Panc1 (cell line): Measurements from ENCODE around the gene TBXT. TPM values are rescaled to one million over a fixed set of nuclear protein-coding genes. Genes with fewer than 3 reads are reported as not detected.

Experiments
- ATAC-seq: fragments of 200-7000 bp; cut with Tn5 transposase; 2 replicates; pipeline ENCODE4 v1.9.1; 2020; ENCODE audit warnings: mild to moderate bottlenecking, moderate library complexity
- BruUV-seq: library from RNA; stranded (reverse); fragments of 400-500 nt; replicated peaks from 2 replicates; lab custom pipeline; 2021; lab: Mats Ljungman, UMichigan
- CTCF ChIA-PET: fragments of 300-600 bp; sonication (Branson Sonifier 250); formaldehyde crosslinking; loops from one replicate; lab custom pipeline; 2022; ENCODE audit warnings: antibody characterized with exemption; lab: Charles Lee
- POLR2A ChIA-PET: fragments of 300-600 bp; sonication (Branson Sonifier 250); formaldehyde crosslinking; loops from one replicate; lab custom pipeline; 2022; ENCODE audit warnings: antibody characterized with exemption; lab: Charles Lee
- DNase-seq: peaks from one replicate; pipeline ENCODE4 v3.0.0-alpha.2; 2010; ENCODE audit warnings: low read depth, low spot score
- H3K27ac ChIP-seq: 2 replicates; pipeline ENCODE4 v1.5.1; 2011; ENCODE audit warnings: mild to moderate bottlenecking, low read length, inconsistent platforms
- H3K27me3 ChIP-seq: fragments of 200-500 bp; sonication (Bioruptor generic); 2 replicates; pipeline ENCODE4 v1.6.0; 2014; ENCODE audit warnings: low read length, inconsistent platforms; ENCODE audit not compliant: control insufficient read depth, insufficient read depth
- H3K36me3 ChIP-seq: fragments of 200-500 bp; sonication (Bioruptor generic); 2 replicates; pipeline ENCODE4 v1.5.1; 2014; ENCODE audit warnings: inconsistent platforms, mild to moderate bottlenecking, low read length, moderate library complexity; ENCODE audit not compliant: control insufficient read depth, insufficient read depth
- H3K4me1 ChIP-seq: 2 replicates; pipeline ENCODE4 v1.5.1; 2011; ENCODE audit warnings: inconsistent platforms, mild to moderate bottlenecking, low read length, moderate library complexity; ENCODE audit not compliant: control insufficient read depth, insufficient read depth
- H3K4me3 ChIP-seq, 2 experiments: 2 replicates each; pipeline ENCODE4 v1.5.1; 2011 to 2012; ENCODE audit warnings: low read depth in 2 of 2, low read length in 2 of 2, mild to moderate bottlenecking in 2 of 2, inconsistent platforms in 1 of 2, moderate library complexity in 1 of 2
- H3K9me3 ChIP-seq: fragments of 200-500 bp; sonication (Bioruptor generic); 2 replicates; pipeline ENCODE4 v1.5.1; 2014; ENCODE audit warnings: low read depth, mild to moderate bottlenecking, inconsistent platforms, low read length, moderate library complexity; ENCODE audit not compliant: control insufficient read depth, insufficient read depth
- CTCF ChIP-seq: fragments of 450-650 bp; IDR thresholded peaks from 2 replicates; pipeline ENCODE4 v1.5.1; 2017; ENCODE audit warnings: mild to moderate bottlenecking
- POLR2AphosphoS5 ChIP-seq: IDR thresholded peaks from 2 replicates; pipeline ENCODE4 v1.6.1; 2012; ENCODE audit warnings: mild to moderate bottlenecking, low read depth, low read length, moderate library complexity
- REST ChIP-seq, 2 experiments: IDR thresholded peaks; 2 replicates each; pipeline ENCODE4 v1.6.1; 2011 to 2012; ENCODE audit warnings: low read depth in 2 of 2, control low read depth in 1 of 2, low read length in 1 of 2, mild to moderate bottlenecking in 1 of 2, moderate library complexity in 1 of 2; ENCODE audit not compliant: insufficient read depth in 1 of 2
- SIN3A ChIP-seq: IDR thresholded peaks from 2 replicates; pipeline ENCODE4 v1.6.1; 2012; ENCODE audit warnings: low read depth, mild to moderate bottlenecking, low read length, moderate library complexity, borderline replicate concordance; ENCODE audit not compliant: insufficient read depth
- TCF7L2 ChIP-seq: IDR thresholded peaks from 2 replicates; pipeline ENCODE4 v1.6.1; 2011; ENCODE audit warnings: mild to moderate bottlenecking, low read depth, low read length, inconsistent platforms
- in situ Hi-C: cut with HindIII; loops from 2 replicates; pipeline ENCODE4 v1.10.0; 2016; ENCODE audit warnings: low sequenced_read_pairs, low pct_unique_long_range_greater_than_20kb
- intact Hi-C: fragments of 100-400 bp; cut with micrococcal nuclease; formaldehyde crosslinking; loops from one replicate; pipeline ENCODE4 v1.10.0; 2022; ENCODE audit not compliant: unreplicated experiment
- total RNA-seq: library from RNA; stranded (reverse); gene quantifications from one replicate; pipeline ENCODE4 v1.2.1, GENCODE V29; 2021; ENCODE audit not compliant: unreplicated experiment

The TBXT gene
- total RNA-seq, 1 experiment from 2014 or later, result not detected

GRCh38 chr6:166194914-166195859, 27.5 kb upstream of the TBXT start:
- Histone ChIP-seq H3K27ac (no peak overlapping the region), H3K4me1 (no peaks in the 10 kb centered on the region), H3K36me3 (no peaks in the 10 kb centered on the region), H3K9me3 (no peaks in the 10 kb centered on the region), H3K4me3 (no peak overlapping the region), H3K27me3 (no peaks in the 10 kb centered on the region)
- CTCF ChIA-PET, result no interaction called here
- POLR2A ChIA-PET, result no interaction called here
- TF ChIP-seq TCF7L2 (no peak), POLR2AphosphoS5 (no peak), REST (IDR thresholded peaks at IDR 0.05; ENCODE audit: insufficient read depth in 1 of 2, low read depth in 2 of 2, low read length in 1 of 2) (no peak), CTCF (no peak), SIN3A (no peak)
- BruUV-seq, result no TSS peak
- intact Hi-C loops, result no loop called here
- in situ Hi-C loops, result no loop called here
- DNase-seq (no peak), ATAC-seq (peak; percentile 45; the same call in 1 of the 2 replicates)

GRCh38 chr6:166192557-166192956, 24.9 kb upstream of the TBXT start:
- BruUV-seq, result no TSS peak

More at GRCh38 chr6:166192557-166192956, 24.9 kb upstream of the TBXT start:
- Histone ChIP-seq H3K36me3 (no peaks in the 10 kb centered on the region), H3K4me3 (no peak overlapping the region), H3K9me3 (no peaks in the 10 kb centered on the region), H3K27me3 (no peaks in the 10 kb centered on the region), H3K4me1 (no peaks in the 10 kb centered on the region), H3K27ac (no peak overlapping the region)
- ATAC-seq, result no peak
- CTCF ChIA-PET, result no interaction called here
- intact Hi-C loops, result no loop called here
- no peak for DNase-seq
- TF ChIP-seq SIN3A (no peak), POLR2AphosphoS5 (no peak), CTCF (no peak), TCF7L2 (no peak)
- in situ Hi-C loops, result no loop called here
- POLR2A ChIA-PET, result no interaction called here
